ENCODE measurements around the gene SNRK.

SNRK gene

DNA sequence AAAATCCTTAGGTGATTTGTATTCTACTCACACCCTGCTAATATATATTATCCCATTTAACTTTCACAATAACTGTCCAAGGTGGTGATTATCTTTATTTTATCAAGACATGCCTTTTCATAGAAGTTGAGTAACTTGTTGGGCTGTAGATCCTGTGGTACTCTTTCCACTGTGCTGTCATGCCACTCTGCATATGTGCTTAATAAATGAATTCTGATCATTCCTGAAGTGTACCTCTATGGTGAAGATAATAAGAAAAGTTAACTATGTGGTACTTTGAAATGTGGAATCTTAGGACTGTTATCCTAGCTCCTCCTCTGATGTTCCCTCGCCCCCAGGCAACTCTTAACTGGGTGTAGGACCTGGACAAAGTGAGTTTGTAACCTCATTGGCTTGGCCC is 5.2 kb downstream of the SNRK start:
- no peaks in the 10 kb centered on the region for H3K36me3 ChIP-seq (ENCODE audit: insufficient read depth, low read length)
- no peak overlapping the region for H3K27ac ChIP-seq (ENCODE audit: low read depth, low read length)
- no peaks in the 10 kb centered on the region for H3K27me3 ChIP-seq (ENCODE audit: control insufficient read depth in 1 of 2, insufficient read depth in 2 of 2, low read length in 2 of 2)
- H3K9ac ChIP-seq (ENCODE audit: low read length), result no peak overlapping the region
- no peak overlapping the region for H3K4me3 ChIP-seq (ENCODE audit: low read depth in 1 of 2, low read length in 2 of 2)
- H3K4me1 ChIP-seq (ENCODE audit: insufficient read depth, low read length), result peaks cover 57% of the 10 kb centered on the region
- no peaks in the 10 kb centered on the region for H3K9me3 ChIP-seq (ENCODE audit: low read length)

- Histone ChIP-seq H3K4me3 (ENCODE audit: low read depth in 1 of 2, low read length in 2 of 2) (no peak overlapping the region), H3K4me1 (ENCODE audit: insufficient read depth, low read length) (peaks cover 58% of the 10 kb centered on the region), H3K36me3 (ENCODE audit: insufficient read depth, low read length) (no peaks in the 10 kb centered on the region), H3K27me3 (ENCODE audit: control insufficient read depth in 1 of 2, insufficient read depth in 2 of 2, low read length in 2 of 2) (no peaks in the 10 kb centered on the region), H3K9ac (ENCODE audit: low read length) (no peak overlapping the region), H3K9me3 (ENCODE audit: low read length) (no peaks in the 10 kb centered on the region), H3K27ac (ENCODE audit: low read depth, low read length) (no peak overlapping the region)
Observed at GRCh38 chr3:43294975-43295374, 8.6 kb downstream of the SNRK start.

DNA sequence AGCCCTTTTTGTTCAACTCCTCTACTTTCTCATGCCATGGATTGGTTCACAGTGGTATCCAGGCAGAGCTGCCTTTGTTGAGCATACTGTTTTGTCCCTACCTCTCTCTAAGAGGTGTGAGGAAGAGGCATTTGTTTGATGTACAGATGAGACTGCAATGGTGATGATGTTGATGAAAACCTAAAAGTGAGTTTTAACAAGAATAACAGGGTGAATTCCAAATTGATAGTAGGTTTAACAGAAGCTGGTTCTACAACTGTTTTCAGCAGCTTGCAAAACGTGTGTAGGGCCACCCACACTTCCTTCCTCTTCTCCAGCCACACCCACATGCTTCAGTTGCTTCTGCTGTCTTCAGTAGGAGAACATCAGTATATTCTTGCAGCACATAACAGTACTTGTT is 10.2 kb downstream of the SNRK start:
- Histone ChIP-seq H3K27me3 (ENCODE audit: control insufficient read depth in 1 of 2, insufficient read depth in 2 of 2, low read length in 2 of 2) (no peaks in the 10 kb centered on the region), H3K4me3 (ENCODE audit: low read depth in 1 of 2, low read length in 2 of 2) (no peak overlapping the region), H3K36me3 (ENCODE audit: insufficient read depth, low read length) (no peaks in the 10 kb centered on the region), H3K4me1 (ENCODE audit: insufficient read depth, low read length) (peaks cover 42% of the 10 kb centered on the region), H3K9me3 (ENCODE audit: low read length) (no peaks in the 10 kb centered on the region), H3K27ac (ENCODE audit: low read depth, low read length) (no peak overlapping the region), H3K9ac (ENCODE audit: low read length) (no peak overlapping the region)

DNA sequence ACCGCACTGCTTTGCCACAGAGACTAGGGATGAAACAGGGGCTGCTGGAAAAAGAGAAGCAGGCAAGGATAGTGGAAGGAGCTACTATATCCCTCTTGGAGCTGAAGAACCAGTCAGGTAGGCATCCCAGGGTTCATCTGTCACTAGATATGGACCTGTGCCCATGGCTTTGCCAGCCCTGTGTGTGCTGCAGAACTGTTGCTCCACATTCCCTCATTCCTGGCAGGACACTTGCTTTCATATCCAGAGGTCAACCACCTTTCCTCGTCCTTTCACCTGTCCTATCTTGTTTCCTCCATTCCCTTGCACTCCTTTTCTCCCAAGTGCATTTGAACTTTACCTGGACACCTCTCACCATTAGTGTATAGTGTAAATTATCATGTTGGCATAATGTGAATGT is 12.0 kb downstream of the SNRK start:
- Histone ChIP-seq H3K4me3 (ENCODE audit: low read depth in 1 of 2, low read length in 2 of 2) (no peak overlapping the region), H3K4me1 (ENCODE audit: insufficient read depth, low read length) (peaks cover 27% of the 10 kb centered on the region), H3K9me3 (ENCODE audit: low read length) (no peaks in the 10 kb centered on the region), H3K9ac (ENCODE audit: low read length) (no peak overlapping the region), H3K36me3 (ENCODE audit: insufficient read depth, low read length) (peaks cover 4% of the 10 kb centered on the region), H3K27me3 (ENCODE audit: control insufficient read depth in 1 of 2, insufficient read depth in 2 of 2, low read length in 2 of 2) (no peaks in the 10 kb centered on the region), H3K27ac (ENCODE audit: low read depth, low read length) (no peak overlapping the region)

GRCh38 chr3:43298761-43299160 is 12.4 kb downstream of the SNRK start:
- Histone ChIP-seq H3K9me3 (ENCODE audit: low read length) (no peaks in the 10 kb centered on the region), H3K36me3 (ENCODE audit: insufficient read depth, low read length) (peaks cover 8% of the 10 kb centered on the region), H3K4me3 (ENCODE audit: low read depth in 1 of 2, low read length in 2 of 2) (no peak overlapping the region), H3K27me3 (ENCODE audit: control insufficient read depth in 1 of 2, insufficient read depth in 2 of 2, low read length in 2 of 2) (no peaks in the 10 kb centered on the region), H3K27ac (ENCODE audit: low read depth, low read length) (no peak overlapping the region), H3K9ac (ENCODE audit: low read length) (no peak overlapping the region), H3K4me1 (ENCODE audit: insufficient read depth, low read length) (peaks cover 27% of the 10 kb centered on the region)

- H3K36me3 ChIP-seq (ENCODE audit: insufficient read depth, low read length), result peaks cover 17% of the 10 kb centered on the region
- H3K4me3 ChIP-seq (ENCODE audit: low read depth in 1 of 2, low read length in 2 of 2), result no peak overlapping the region
- no peaks in the 10 kb centered on the region for H3K27me3 ChIP-seq (ENCODE audit: control insufficient read depth in 1 of 2, insufficient read depth in 2 of 2, low read length in 2 of 2)
- H3K27ac ChIP-seq (ENCODE audit: low read depth, low read length), result no peak overlapping the region
- H3K9ac ChIP-seq (ENCODE audit: low read length), result no peak overlapping the region
- H3K9me3 ChIP-seq (ENCODE audit: low read length), result no peaks in the 10 kb centered on the region
- H3K4me1 ChIP-seq (ENCODE audit: insufficient read depth, low read length), result peaks cover 9% of the 10 kb centered on the region
Observed at GRCh38 chr3:43302116-43302880, 16.0 kb downstream of the SNRK start.

DNA sequence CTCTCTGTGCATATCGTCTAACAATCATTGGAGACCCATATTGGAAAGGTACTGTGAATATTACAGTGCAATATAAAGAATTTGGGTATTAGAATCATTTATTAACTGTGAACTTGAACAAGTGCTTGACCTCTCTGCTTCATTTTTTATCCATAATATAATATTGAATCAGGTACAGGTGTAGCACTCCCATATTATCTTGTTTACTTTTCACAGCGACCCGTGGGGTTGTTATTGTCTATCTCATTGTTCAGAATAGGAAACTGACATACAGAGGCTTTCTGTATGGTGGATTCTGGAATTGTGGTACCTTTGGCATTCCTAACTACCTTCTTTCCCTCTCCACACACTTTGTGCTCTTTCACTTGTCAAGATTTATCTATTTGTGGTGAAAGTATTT is 17.8 kb downstream of the SNRK start:
- Histone ChIP-seq H3K9me3 (ENCODE audit: low read length) (no peaks in the 10 kb centered on the region), H3K36me3 (ENCODE audit: insufficient read depth, low read length) (peaks cover 17% of the 10 kb centered on the region), H3K27me3 (ENCODE audit: control insufficient read depth in 1 of 2, insufficient read depth in 2 of 2, low read length in 2 of 2) (no peaks in the 10 kb centered on the region), H3K4me1 (ENCODE audit: insufficient read depth, low read length) (no peaks in the 10 kb centered on the region), H3K9ac (ENCODE audit: low read length) (no peak overlapping the region), H3K4me3 (ENCODE audit: low read depth in 1 of 2, low read length in 2 of 2) (no peak overlapping the region), H3K27ac (ENCODE audit: low read depth, low read length) (no peak overlapping the region)

GRCh38 chr3:43307226-43307625 is 20.9 kb downstream of the SNRK start:
- Histone ChIP-seq H3K27ac (ENCODE audit: low read depth, low read length) (no peak overlapping the region), H3K27me3 (ENCODE audit: control insufficient read depth in 1 of 2, insufficient read depth in 2 of 2, low read length in 2 of 2) (no peaks in the 10 kb centered on the region), H3K9ac (ENCODE audit: low read length) (no peak overlapping the region), H3K36me3 (ENCODE audit: insufficient read depth, low read length) (peaks cover 17% of the 10 kb centered on the region), H3K9me3 (ENCODE audit: low read length) (no peaks in the 10 kb centered on the region), H3K4me3 (ENCODE audit: low read depth in 1 of 2, low read length in 2 of 2) (no peak overlapping the region), H3K4me1 (ENCODE audit: insufficient read depth, low read length) (no peaks in the 10 kb centered on the region)

- Histone ChIP-seq H3K9ac (ENCODE audit: low read length) (no peak overlapping the region), H3K9me3 (ENCODE audit: low read length) (no peaks in the 10 kb centered on the region), H3K36me3 (ENCODE audit: insufficient read depth, low read length) (peaks cover 17% of the 10 kb centered on the region), H3K4me1 (ENCODE audit: insufficient read depth, low read length) (no peaks in the 10 kb centered on the region), H3K27ac (ENCODE audit: low read depth, low read length) (no peak overlapping the region), H3K27me3 (ENCODE audit: control insufficient read depth in 1 of 2, insufficient read depth in 2 of 2, low read length in 2 of 2) (no peaks in the 10 kb centered on the region), H3K4me3 (ENCODE audit: low read depth in 1 of 2, low read length in 2 of 2) (no peak overlapping the region)
Observed at GRCh38 chr3:43307649-43308048, 21.3 kb downstream of the SNRK start.

- no peaks in the 10 kb centered on the region for H3K27me3 ChIP-seq (ENCODE audit: control insufficient read depth in 1 of 2, insufficient read depth in 2 of 2, low read length in 2 of 2)
- no peak overlapping the region for H3K27ac ChIP-seq (ENCODE audit: low read depth, low read length)
- peaks cover under 1% of the 10 kb centered on the region for H3K36me3 ChIP-seq (ENCODE audit: insufficient read depth, low read length)
- H3K4me1 ChIP-seq (ENCODE audit: insufficient read depth, low read length), result no peaks in the 10 kb centered on the region
- H3K9ac ChIP-seq (ENCODE audit: low read length), result no peak overlapping the region
- no peak overlapping the region for H3K4me3 ChIP-seq (ENCODE audit: low read depth in 1 of 2, low read length in 2 of 2)
- H3K9me3 ChIP-seq (ENCODE audit: low read length), result no peaks in the 10 kb centered on the region
Observed at GRCh38 chr3:43309372-43310305, 23.3 kb downstream of the SNRK start.

DNA sequence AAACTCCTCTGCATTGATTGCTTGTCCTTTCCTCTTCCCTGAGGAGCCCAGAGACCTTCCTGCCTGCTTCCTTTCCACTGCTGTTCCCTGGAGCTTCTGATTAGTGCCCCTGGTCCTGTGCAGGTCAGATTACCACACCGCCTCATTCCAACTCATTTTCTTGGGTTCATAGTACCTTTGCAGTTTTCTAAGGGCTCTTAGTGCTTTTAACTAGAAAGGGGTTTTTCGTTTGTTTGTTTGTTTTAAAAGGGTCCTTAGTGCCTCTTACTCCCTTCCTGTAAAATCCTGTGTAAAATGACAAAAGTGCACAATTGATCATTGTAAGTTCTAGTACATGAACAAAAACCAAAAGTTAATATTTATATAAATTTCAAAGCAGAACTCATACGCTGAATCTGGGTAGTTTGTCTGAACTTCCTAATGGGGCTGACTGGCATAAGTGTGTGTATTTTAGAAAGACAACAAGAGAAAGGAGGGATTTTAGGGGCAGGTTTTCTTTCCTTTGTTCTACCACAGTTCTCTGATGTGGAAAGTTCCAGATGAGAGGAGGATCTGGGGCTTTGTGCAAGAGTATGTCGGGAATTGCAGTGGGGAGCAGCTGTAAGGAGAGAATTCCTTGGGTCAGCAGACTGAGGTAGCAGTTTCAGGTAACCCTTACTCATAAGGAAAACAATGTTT is 30.6 kb downstream of the SNRK start:
- Histone ChIP-seq H3K27me3 (ENCODE audit: control insufficient read depth in 1 of 2, insufficient read depth in 2 of 2, low read length in 2 of 2) (no peaks in the 10 kb centered on the region), H3K36me3 (ENCODE audit: insufficient read depth, low read length) (no peaks in the 10 kb centered on the region), H3K27ac (ENCODE audit: low read depth, low read length) (no peak overlapping the region), H3K4me1 (ENCODE audit: insufficient read depth, low read length) (peaks cover 7% of the 10 kb centered on the region), H3K9me3 (ENCODE audit: low read length) (no peaks in the 10 kb centered on the region), H3K9ac (ENCODE audit: low read length) (no peak overlapping the region), H3K4me3 (ENCODE audit: low read depth in 1 of 2, low read length in 2 of 2) (no peak overlapping the region)

All from muscle layer of colon (tissue), 2 donors.